Measurements from ENCODE around the gene CACNA1C.

Gene CACNA1C

GRCh38 chr12:2169489-2169888 is 116.7 kb downstream of the CACNA1C start:
- H3K27me3 ChIP-seq (ENCODE audit: insufficient read depth, low read length) = no peaks in the 10 kb centered on the region
- H3K4me3 ChIP-seq (ENCODE audit: low read length) = no peak overlapping the region

DNA sequence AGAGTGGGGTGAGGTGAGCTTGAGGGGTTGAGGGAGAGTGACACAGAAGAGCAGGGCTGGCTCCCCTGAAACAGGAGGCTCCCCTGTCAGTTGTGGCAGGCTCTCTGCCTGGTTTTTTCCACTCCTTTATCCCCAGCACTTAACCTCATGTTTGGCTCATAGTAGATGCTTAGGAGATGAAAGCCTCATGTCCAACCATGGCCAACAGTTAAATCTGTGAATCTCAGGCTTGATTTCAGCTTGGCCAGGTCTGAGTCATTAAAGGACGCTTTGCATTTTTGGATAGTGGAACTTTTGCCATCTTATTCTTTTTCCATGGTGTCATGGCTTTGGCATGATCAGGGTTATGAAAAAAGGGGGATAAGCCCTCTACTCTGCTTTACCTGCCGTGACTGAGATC is 117.2 kb downstream of the CACNA1C start:
- no peaks in the 10 kb centered on the region for H3K27me3 ChIP-seq (ENCODE audit: insufficient read depth, low read length)

More at GRCh38 chr12:2169489-2169888, 116.7 kb downstream of the CACNA1C start:
- Histone ChIP-seq H3K9me3 (ENCODE audit: low read length) (no peaks in the 10 kb centered on the region), H3K36me3 (ENCODE audit: insufficient read depth, low read length) (no peaks in the 10 kb centered on the region), H3K4me1 (ENCODE audit: insufficient read depth, low read length) (no peaks in the 10 kb centered on the region), H2AFZ (ENCODE audit: low read depth, low read length) (no peak overlapping the region)

GRCh38 chr12:2170376-2170775 is 117.6 kb downstream of the CACNA1C start:
- no peaks in the 10 kb centered on the region for H3K36me3 ChIP-seq (ENCODE audit: insufficient read depth, low read length)
- no peak overlapping the region for H2AFZ ChIP-seq (ENCODE audit: low read depth, low read length)
- no peaks in the 10 kb centered on the region for H3K27me3 ChIP-seq (ENCODE audit: insufficient read depth, low read length)
- H3K4me1 ChIP-seq (ENCODE audit: insufficient read depth, low read length) = no peaks in the 10 kb centered on the region
- no peak overlapping the region for H3K4me3 ChIP-seq (ENCODE audit: low read length)
- H3K9me3 ChIP-seq (ENCODE audit: low read length) = no peaks in the 10 kb centered on the region

More for the DNA sequence above, 117.2 kb downstream of the CACNA1C start:
- H2AFZ ChIP-seq (ENCODE audit: low read depth, low read length) = no peak overlapping the region
- no peak overlapping the region for H3K4me3 ChIP-seq (ENCODE audit: low read length)
- no peaks in the 10 kb centered on the region for H3K4me1 ChIP-seq (ENCODE audit: insufficient read depth, low read length)
- no peaks in the 10 kb centered on the region for H3K36me3 ChIP-seq (ENCODE audit: insufficient read depth, low read length)
- no peaks in the 10 kb centered on the region for H3K9me3 ChIP-seq (ENCODE audit: low read length)

GRCh38 chr12:2171672-2172426 is 119.1 kb downstream of the CACNA1C start:
- Histone ChIP-seq H3K4me3 (ENCODE audit: low read length) (no peak overlapping the region), H3K9me3 (ENCODE audit: low read length) (peaks cover 1% of the 10 kb centered on the region), H3K27me3 (ENCODE audit: insufficient read depth, low read length) (no peaks in the 10 kb centered on the region), H2AFZ (ENCODE audit: low read depth, low read length) (no peak overlapping the region), H3K36me3 (ENCODE audit: insufficient read depth, low read length) (no peaks in the 10 kb centered on the region), H3K4me1 (ENCODE audit: insufficient read depth, low read length) (no peaks in the 10 kb centered on the region)

DNA sequence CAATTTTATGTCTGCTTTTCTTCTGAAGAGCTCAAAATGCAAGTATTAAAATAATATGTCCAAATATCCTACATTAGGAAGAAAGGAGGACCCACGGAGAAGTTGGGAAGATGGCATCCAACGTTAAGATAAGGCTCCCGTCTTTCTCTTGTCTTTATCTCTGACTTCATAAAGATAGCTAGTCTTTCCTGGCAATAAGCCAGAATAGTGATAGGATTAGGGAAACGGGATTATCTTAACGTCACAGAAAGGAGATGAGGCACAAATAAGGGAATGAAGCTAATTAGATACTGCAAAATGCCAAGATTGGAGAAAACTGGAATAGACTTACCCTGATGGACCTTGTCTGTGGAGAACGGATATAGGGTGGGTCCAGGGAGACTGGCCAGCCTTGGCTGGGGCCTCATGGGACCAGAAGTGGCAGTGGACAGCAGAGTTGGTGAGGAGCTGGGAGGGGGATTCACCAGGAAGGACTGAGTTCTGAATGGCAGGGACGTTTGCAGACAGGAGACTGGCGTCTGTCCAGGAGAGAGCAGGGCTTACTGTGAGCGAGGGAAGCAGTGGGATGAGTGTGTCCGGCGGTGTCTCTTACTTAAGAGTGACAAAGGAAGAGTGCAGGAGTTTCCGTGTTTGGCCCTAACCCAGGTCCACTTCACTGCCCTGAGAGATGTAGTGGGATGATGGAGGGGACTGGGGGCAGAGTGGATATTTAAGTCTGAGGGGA is 119.9 kb downstream of the CACNA1C start:
- Histone ChIP-seq H2AFZ (ENCODE audit: low read depth, low read length) (no peak overlapping the region), H3K9me3 (ENCODE audit: low read length) (peaks cover 1% of the 10 kb centered on the region), H3K4me3 (ENCODE audit: low read length) (no peak overlapping the region), H3K27me3 (ENCODE audit: insufficient read depth, low read length) (no peaks in the 10 kb centered on the region), H3K36me3 (ENCODE audit: insufficient read depth, low read length) (no peaks in the 10 kb centered on the region), H3K4me1 (ENCODE audit: insufficient read depth, low read length) (no peaks in the 10 kb centered on the region)

GRCh38 chr12:2173971-2174370 is 121.2 kb downstream of the CACNA1C start:
- Histone ChIP-seq H3K27me3 (ENCODE audit: insufficient read depth, low read length) (no peaks in the 10 kb centered on the region), H3K9me3 (ENCODE audit: low read length) (peaks cover 1% of the 10 kb centered on the region), H3K36me3 (ENCODE audit: insufficient read depth, low read length) (no peaks in the 10 kb centered on the region), H3K4me1 (ENCODE audit: insufficient read depth, low read length) (no peaks in the 10 kb centered on the region), H2AFZ (ENCODE audit: low read depth, low read length) (no peak overlapping the region), H3K4me3 (ENCODE audit: low read length) (no peak overlapping the region)

DNA sequence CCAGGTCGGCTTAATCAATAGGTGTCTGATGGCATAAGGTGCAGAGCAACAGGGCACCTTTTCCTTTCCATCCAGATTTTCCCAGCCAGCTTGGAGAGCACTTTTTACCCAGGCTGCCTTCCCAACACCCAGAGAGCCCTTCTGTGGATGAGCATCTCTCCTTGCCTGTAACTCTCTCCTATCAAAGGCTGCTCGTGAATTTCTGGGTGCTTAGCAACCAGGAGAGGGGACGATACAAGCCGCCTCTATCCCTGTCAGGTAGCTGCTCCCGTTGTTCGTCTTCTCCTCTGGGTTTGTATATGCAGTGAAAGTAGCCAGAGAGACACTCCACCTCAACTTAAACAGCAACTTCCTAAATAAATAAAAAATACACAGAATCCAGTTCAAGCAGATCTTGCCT is 124.2 kb downstream of the CACNA1C start:
- H3K4me3 ChIP-seq (ENCODE audit: low read length) = no peak overlapping the region
- no peak overlapping the region for H2AFZ ChIP-seq (ENCODE audit: low read depth, low read length)
- H3K9me3 ChIP-seq (ENCODE audit: low read length) = peaks cover 1% of the 10 kb centered on the region
- H3K36me3 ChIP-seq (ENCODE audit: insufficient read depth, low read length) = no peaks in the 10 kb centered on the region
- H3K27me3 ChIP-seq (ENCODE audit: insufficient read depth, low read length) = no peaks in the 10 kb centered on the region
- no peaks in the 10 kb centered on the region for H3K4me1 ChIP-seq (ENCODE audit: insufficient read depth, low read length)

DNA sequence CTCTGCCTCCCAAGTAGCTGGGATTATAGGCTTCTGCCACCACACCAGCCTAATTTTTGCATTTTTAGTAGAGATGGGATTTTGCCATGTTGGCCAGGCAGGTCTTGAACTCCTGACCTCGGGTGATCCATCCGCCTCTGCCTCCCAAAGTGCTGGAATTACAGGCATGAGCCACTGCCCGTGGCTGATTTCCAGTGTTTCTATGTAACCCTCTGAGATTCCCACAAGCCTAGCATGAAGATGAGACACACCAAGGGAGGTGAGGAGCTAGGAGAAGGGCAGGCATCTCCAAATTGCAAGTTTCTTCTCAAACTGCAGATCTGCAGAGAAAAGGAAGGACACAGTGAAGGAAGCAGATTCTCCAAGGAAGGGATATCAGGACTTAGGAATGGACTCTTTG is 125.0 kb downstream of the CACNA1C start:
- no peaks in the 10 kb centered on the region for H3K27me3 ChIP-seq (ENCODE audit: insufficient read depth, low read length)
- no peaks in the 10 kb centered on the region for H3K4me1 ChIP-seq (ENCODE audit: insufficient read depth, low read length)
- H2AFZ ChIP-seq (ENCODE audit: low read depth, low read length) = no peak overlapping the region
- no peaks in the 10 kb centered on the region for H3K36me3 ChIP-seq (ENCODE audit: insufficient read depth, low read length)
- H3K4me3 ChIP-seq (ENCODE audit: low read length) = no peak overlapping the region
- peaks cover 1% of the 10 kb centered on the region for H3K9me3 ChIP-seq (ENCODE audit: low read length)

DNA sequence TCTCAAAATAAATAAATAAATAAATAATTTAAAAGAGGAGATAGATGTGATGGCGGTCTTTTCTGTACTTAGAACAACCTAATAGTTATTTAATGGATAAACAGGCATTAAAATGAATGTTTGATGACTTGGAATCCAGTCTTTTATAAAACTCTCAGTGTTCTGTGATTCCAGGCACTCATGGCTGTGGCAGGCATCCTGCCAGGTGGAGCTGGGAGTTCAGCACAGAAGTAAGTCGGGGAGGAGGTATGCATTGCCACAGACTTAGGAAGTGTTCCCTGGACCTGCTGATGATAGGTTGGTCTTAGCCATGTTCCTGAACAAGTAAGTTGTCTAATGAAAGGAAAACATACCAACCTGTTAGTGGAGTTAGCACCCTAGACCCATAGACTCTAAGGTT is 126.3 kb downstream of the CACNA1C start:
- H3K36me3 ChIP-seq (ENCODE audit: insufficient read depth, low read length) = no peaks in the 10 kb centered on the region
- H3K9me3 ChIP-seq (ENCODE audit: low read length) = peaks cover 1% of the 10 kb centered on the region
- H3K27me3 ChIP-seq (ENCODE audit: insufficient read depth, low read length) = no peaks in the 10 kb centered on the region
- no peak overlapping the region for H3K4me3 ChIP-seq (ENCODE audit: low read length)
- no peak overlapping the region for H2AFZ ChIP-seq (ENCODE audit: low read depth, low read length)
- H3K4me1 ChIP-seq (ENCODE audit: insufficient read depth, low read length) = no peaks in the 10 kb centered on the region

DNA sequence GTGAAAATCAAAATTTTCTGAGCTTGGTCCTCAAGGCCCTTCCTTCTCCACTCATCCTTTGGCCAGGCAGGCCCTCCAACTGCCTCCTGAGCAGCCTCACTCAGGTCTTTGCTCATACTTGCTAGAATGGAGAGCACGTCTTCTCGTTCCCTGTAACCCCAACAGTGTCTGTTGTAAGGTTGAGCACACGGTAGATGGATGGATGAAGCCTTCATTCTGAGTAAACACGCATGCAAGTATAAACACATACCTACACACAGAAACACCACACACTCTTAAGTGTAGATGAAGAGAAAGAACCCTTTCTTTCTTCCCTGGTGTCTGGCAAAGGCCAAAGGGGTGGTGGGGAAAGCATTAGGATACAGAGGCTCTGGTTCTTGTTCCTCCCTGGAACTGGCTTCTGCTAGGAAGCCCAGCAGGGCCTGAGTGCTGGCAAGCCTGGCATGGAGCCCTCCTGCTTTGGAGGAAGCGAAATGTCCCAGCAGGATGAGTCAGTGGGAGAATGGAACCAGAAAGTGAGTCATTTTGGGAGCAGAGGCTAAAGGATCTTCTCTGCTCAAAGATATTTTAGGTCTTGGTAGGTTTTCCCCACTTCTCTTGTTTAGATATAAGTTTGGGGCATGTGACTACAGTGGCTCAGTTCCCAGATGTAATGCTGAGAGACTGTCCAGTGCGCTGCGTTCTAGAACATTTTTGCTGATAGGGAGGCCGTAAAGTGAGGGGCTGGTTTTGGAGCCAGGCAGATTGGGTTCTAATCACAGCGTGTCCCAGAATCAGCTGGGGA is 127.4 kb downstream of the CACNA1C start:
- H2AFZ ChIP-seq (ENCODE audit: low read depth, low read length) = no peak overlapping the region
- H3K27me3 ChIP-seq (ENCODE audit: insufficient read depth, low read length) = no peaks in the 10 kb centered on the region
- H3K36me3 ChIP-seq (ENCODE audit: insufficient read depth, low read length) = no peaks in the 10 kb centered on the region
- peaks cover 1% of the 10 kb centered on the region for H3K9me3 ChIP-seq (ENCODE audit: low read length)
- H3K4me1 ChIP-seq (ENCODE audit: insufficient read depth, low read length) = no peaks in the 10 kb centered on the region
- H3K4me3 ChIP-seq (ENCODE audit: low read length) = no peak overlapping the region

DNA sequence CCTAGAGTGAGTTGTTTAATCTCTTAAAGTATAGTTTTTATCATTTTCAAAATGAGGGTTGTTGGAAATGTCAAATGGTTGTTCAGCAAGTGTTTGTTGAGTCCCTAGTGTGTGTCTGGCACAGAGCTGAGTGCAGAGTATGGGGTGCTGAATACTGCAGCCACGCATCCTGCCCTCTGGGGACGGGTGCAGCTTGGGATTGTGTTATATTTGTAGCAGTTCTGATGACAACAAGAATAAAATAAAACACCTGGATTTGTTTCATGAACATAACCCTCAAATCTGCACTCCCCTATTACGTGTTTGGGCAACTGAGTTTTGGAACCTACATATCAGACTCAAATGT is 127.9 kb downstream of the CACNA1C start:
- Histone ChIP-seq H3K4me1 (ENCODE audit: insufficient read depth, low read length) (no peaks in the 10 kb centered on the region), H3K4me3 (ENCODE audit: low read length) (no peak overlapping the region), H2AFZ (ENCODE audit: low read depth, low read length) (no peak overlapping the region), H3K9me3 (ENCODE audit: low read length) (peaks cover 1% of the 10 kb centered on the region), H3K36me3 (ENCODE audit: insufficient read depth, low read length) (no peaks in the 10 kb centered on the region), H3K27me3 (ENCODE audit: insufficient read depth, low read length) (no peaks in the 10 kb centered on the region)

GRCh38 chr12:2183556-2184541 is 131.1 kb downstream of the CACNA1C start:
- Histone ChIP-seq H3K27me3 (ENCODE audit: insufficient read depth, low read length) (no peaks in the 10 kb centered on the region), H3K4me1 (ENCODE audit: insufficient read depth, low read length) (no peaks in the 10 kb centered on the region), H3K36me3 (ENCODE audit: insufficient read depth, low read length) (no peaks in the 10 kb centered on the region), H3K4me3 (ENCODE audit: low read length) (no peak overlapping the region), H2AFZ (ENCODE audit: low read depth, low read length) (no peak overlapping the region), H3K9me3 (ENCODE audit: low read length) (no peaks in the 10 kb centered on the region)

Data from neuron (in vitro differentiated cells).